Duodenal mucosa (tissue), 2 donors: Measurements from ENCODE around the gene WDR87.

Experiments
- H3K27ac ChIP-seq: one replicate; pipeline ENCODE4 v1.7.0; 2013; ENCODE audit warnings: low read depth, low read length
- H3K27me3 ChIP-seq, 2 donors: one replicate each; pipeline ENCODE4 v1.7.0; 2013; ENCODE audit warnings: low read length in 2 of 2, control low read depth in 1 of 2; ENCODE audit not compliant: insufficient read depth in 2 of 2, control insufficient read depth in 1 of 2
- H3K36me3 ChIP-seq, 2 donors: one replicate each; pipeline ENCODE4 v1.7.0; 2013; ENCODE audit warnings: low read length in 2 of 2, control low read depth in 1 of 2; ENCODE audit not compliant: insufficient read depth in 2 of 2, control insufficient read depth in 1 of 2
- H3K4me1 ChIP-seq, 2 donors: one replicate each; pipeline ENCODE4 v1.7.0; 2013; ENCODE audit warnings: low read length in 2 of 2, control low read depth in 1 of 2; ENCODE audit not compliant: insufficient read depth in 2 of 2, control insufficient read depth in 1 of 2
- H3K4me3 ChIP-seq, 2 donors: one replicate each; pipeline ENCODE4 v1.7.0; 2013; ENCODE audit warnings: low read length in 2 of 2, low read depth in 1 of 2
- H3K9ac ChIP-seq, 2 donors: one replicate each; pipeline ENCODE4 v1.7.0; 2013; ENCODE audit warnings: low read length in 2 of 2, low read depth in 1 of 2
- H3K9me3 ChIP-seq, 2 donors: one replicate each; pipeline ENCODE4 v1.7.0; 2013; ENCODE audit warnings: low read length in 2 of 2, control low read depth in 1 of 2; ENCODE audit not compliant: control insufficient read depth in 1 of 2

WDR87 gene

GRCh38 chr19:37946132-37946531, 39.7 kb upstream of the WDR87 start:
- no peak overlapping the region for H3K27ac ChIP-seq
- peaks cover 23 to 27% of the 10 kb centered on the region in 2 donors for H3K4me1 ChIP-seq
- H3K9me3 ChIP-seq: no peaks in the 10 kb centered on the region
- H3K27me3 ChIP-seq: no peaks in the 10 kb centered on the region
- peaks cover 0 to 3% of the 10 kb centered on the region in 2 donors for H3K36me3 ChIP-seq
- no peak overlapping the region for H3K9ac ChIP-seq
- H3K4me3 ChIP-seq: no peak overlapping the region

- peak overlapping the region in 1 of 2 donors; percentile 36 for H3K4me3 ChIP-seq
- no peaks in the 10 kb centered on the region for H3K27me3 ChIP-seq
- H3K4me1 ChIP-seq: peaks cover 35 to 44% of the 10 kb centered on the region in 2 donors
- H3K9ac ChIP-seq: peak overlapping the region in 1 of 2 donors; percentile 1
- H3K36me3 ChIP-seq: peaks cover 0 to 4% of the 10 kb centered on the region in 2 donors
- H3K9me3 ChIP-seq: no peaks in the 10 kb centered on the region
- no peak overlapping the region for H3K27ac ChIP-seq
Observed at GRCh38 chr19:37943480-37943879, 37.1 kb upstream of the WDR87 start.

GRCh38 chr19:37942516-37942902, 36.1 kb upstream of the WDR87 start:
- H3K4me1 ChIP-seq: peaks cover 41 to 44% of the 10 kb centered on the region in 2 donors
- H3K9ac ChIP-seq: no peak overlapping the region
- H3K9me3 ChIP-seq: no peaks in the 10 kb centered on the region
- peaks cover 0 to 4% of the 10 kb centered on the region in 2 donors for H3K36me3 ChIP-seq
- no peak overlapping the region for H3K4me3 ChIP-seq
- H3K27ac ChIP-seq: no peak overlapping the region
- no peaks in the 10 kb centered on the region for H3K27me3 ChIP-seq

GRCh38 chr19:37941782-37942515, 35.6 kb upstream of the WDR87 start:
- peak overlapping the region in 1 of 2 donors; percentile 6 for H3K9ac ChIP-seq
- H3K36me3 ChIP-seq: peaks cover 0 to 4% of the 10 kb centered on the region in 2 donors
- no peak overlapping the region for H3K4me3 ChIP-seq
- H3K27ac ChIP-seq: peak overlapping the region; percentile 14
- no peaks in the 10 kb centered on the region for H3K27me3 ChIP-seq
- peaks cover 43 to 47% of the 10 kb centered on the region in 2 donors for H3K4me1 ChIP-seq
- no peaks in the 10 kb centered on the region for H3K9me3 ChIP-seq

DNA sequence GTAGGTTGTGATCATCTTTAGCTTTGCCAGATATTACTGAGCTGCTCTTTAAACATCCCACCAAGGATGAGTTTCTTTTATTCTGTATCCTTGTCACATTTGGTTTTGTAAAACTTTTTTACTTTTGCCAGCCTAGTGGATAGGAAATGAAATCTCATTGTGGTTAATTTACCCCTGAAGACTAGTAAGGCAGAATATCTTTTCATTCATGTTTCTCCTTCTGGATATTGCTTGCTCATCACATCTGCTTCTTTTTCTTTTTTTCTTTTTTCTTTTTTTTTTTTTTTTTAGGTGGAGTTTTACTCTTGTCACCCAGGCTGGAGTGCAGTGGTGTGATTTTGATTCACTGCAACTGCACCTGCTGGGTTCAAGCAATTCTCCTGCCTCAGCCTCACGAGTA, 32.0 kb upstream of the WDR87 start:
- H3K27ac ChIP-seq: no peak overlapping the region
- no peak overlapping the region for H3K4me3 ChIP-seq
- peaks cover 0 to 4% of the 10 kb centered on the region in 2 donors for H3K36me3 ChIP-seq
- H3K9ac ChIP-seq: no peak overlapping the region
- H3K27me3 ChIP-seq: no peaks in the 10 kb centered on the region
- H3K9me3 ChIP-seq: peaks cover 0 to 5% of the 10 kb centered on the region in 2 donors
- peaks cover 54 to 64% of the 10 kb centered on the region in 2 donors for H3K4me1 ChIP-seq

GRCh38 chr19:37936886-37937285, 30.5 kb upstream of the WDR87 start:
- Histone ChIP-seq H3K9me3 (peaks cover 0 to 5% of the 10 kb centered on the region in 2 donors), H3K9ac (no peak overlapping the region), H3K27me3 (no peaks in the 10 kb centered on the region), H3K4me3 (peak overlapping the region in 1 of 2 donors; percentile 41), H3K27ac (no peak overlapping the region), H3K36me3 (peaks cover 0 to 4% of the 10 kb centered on the region in 2 donors), H3K4me1 (peaks cover 60 to 64% of the 10 kb centered on the region in 2 donors)

DNA sequence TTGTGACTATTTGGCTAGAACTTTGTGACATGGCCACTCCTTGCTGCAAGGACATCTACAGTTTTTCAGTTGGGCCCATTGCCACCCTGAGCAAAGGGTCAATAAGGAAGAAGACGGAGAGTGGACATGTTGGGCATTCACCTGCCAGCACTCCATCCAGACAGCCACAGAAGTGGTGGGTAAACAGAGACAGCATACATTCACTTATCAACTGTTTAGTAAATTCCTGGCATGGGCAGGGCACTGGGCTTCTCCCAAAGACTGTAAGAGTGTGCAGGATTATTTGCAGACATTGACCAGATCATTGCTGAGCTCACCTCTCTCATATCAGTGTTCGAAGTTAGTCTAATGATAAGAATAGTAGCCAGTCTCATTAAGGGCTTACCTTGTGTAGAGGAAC, 29.8 kb upstream of the WDR87 start:
- Histone ChIP-seq H3K4me1 (peaks cover 58 to 69% of the 10 kb centered on the region in 2 donors), H3K27ac (no peak overlapping the region), H3K4me3 (peak overlapping the region; percentile 1 to 41), H3K9ac (no peak overlapping the region), H3K9me3 (peaks cover 0 to 5% of the 10 kb centered on the region in 2 donors), H3K27me3 (no peaks in the 10 kb centered on the region), H3K36me3 (peaks cover 0 to 4% of the 10 kb centered on the region in 2 donors)

- H3K36me3 ChIP-seq: peaks cover 0 to 4% of the 10 kb centered on the region in 2 donors
- H3K9me3 ChIP-seq: peaks cover 0 to 5% of the 10 kb centered on the region in 2 donors
- H3K27me3 ChIP-seq: no peaks in the 10 kb centered on the region
- peaks cover 58 to 70% of the 10 kb centered on the region in 2 donors for H3K4me1 ChIP-seq
- no peak overlapping the region for H3K27ac ChIP-seq
- no peak overlapping the region for H3K9ac ChIP-seq
- peak overlapping the region in 1 of 2 donors; percentile 23 for H3K4me3 ChIP-seq
Observed at GRCh38 chr19:37935341-37935740, 28.9 kb upstream of the WDR87 start.

DNA sequence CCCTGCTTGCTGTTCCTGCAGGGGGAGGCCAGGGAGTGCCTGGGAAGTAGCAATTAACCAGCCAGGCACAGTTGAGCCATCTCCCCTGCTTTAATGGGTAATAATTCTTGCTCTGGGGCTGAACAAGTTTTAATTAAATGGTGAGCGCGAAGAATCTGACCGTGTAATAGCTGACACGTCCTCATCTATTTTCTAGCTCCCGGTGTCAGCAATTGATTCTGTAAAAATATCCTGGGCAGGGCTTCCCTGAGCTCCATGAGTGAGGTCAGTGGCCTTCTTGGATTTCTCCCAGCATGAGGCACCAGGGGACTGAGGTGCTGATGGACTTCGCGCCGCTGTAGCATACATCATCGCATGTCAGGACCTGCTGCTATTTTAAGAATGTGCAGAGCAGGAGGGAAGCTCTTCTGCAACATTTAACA, 27.6 kb upstream of the WDR87 start:
- Histone ChIP-seq H3K4me3 (peak overlapping the region; percentile 68 to 69), H3K27ac (peak overlapping the region; percentile 46), H3K9me3 (peaks cover 0 to 5% of the 10 kb centered on the region in 2 donors), H3K9ac (peak overlapping the region; percentile 49 to 70), H3K27me3 (no peaks in the 10 kb centered on the region), H3K36me3 (peaks cover 0 to 2% of the 10 kb centered on the region in 2 donors), H3K4me1 (peaks cover 57 to 70% of the 10 kb centered on the region in 2 donors)
